ENCODE measurements around the gene RPL18A. TPM values are rescaled to one million over a fixed set of nuclear protein-coding genes. Genes with fewer than 3 reads are reported as not detected.

The RPL18A gene
- total and polyA plus RNA-seq, 2 of the 13 experiments (the other 11 are each of a cell fraction or from before 2014, with no cell fraction given): 1,471 to 2,004 TPM

DNA sequence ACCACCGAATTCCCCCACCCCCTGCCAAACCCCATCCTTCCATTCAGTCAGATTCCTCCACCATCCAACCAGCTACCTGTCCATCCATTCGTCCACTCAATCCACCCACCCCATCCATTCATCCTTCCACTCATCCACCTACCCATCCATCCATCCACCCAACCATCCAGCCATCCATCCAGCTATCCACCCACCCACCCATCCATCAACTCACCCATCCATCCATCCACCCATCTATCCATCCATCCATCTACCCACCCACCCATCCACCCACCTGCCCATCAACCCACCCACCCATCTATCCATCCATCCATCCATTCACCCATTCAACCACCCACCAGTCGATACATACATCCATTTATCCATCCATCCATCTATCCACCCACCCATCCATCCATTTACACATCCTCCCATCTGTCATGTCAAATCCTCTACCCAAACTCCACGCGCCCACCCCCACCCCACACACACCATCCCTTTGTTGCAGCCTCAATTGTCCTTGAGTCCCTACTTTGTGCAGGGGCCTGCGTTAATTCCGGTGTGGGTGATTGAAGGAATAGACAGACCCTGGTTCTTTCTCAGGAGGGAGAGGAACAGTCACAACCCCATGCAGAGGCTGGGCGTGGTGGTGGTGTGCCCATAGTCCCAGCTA is 6.7 kb downstream of the RPL18A start:
- no TSS peak for BruUV-seq (replicated peaks)
- H3K4me2 ChIP-seq (ENCODE audit: low read depth, low read length): no peak overlapping the region

More for the DNA sequence above, 6.7 kb downstream of the RPL18A start:
- ATAC-seq: no peak; the same call in 1 of the 3 replicates
- ChIA-PET POLR2A (interaction anchor here (2.4 kb wide), 1 partner anchor 66 kb away, joined by 8 read pairs; the partner anchor contains the start of gene CCDC124), CTCF (ENCODE audit: low intra/inter-chr PET ratio, low total read pairs) (no interaction called here)
- Histone ChIP-seq H3K4me1 (ENCODE audit: insufficient read depth, low read length) (peaks cover 51% of the 10 kb centered on the region), H3K9ac (ENCODE audit: insufficient read depth, low read depth, low read length) (no peak overlapping the region), H3K79me2 (ENCODE audit: insufficient read depth, low read length) (peaks cover 10% of the 10 kb centered on the region), H3K9me3 (ENCODE audit: low read length) (no peaks in the 10 kb centered on the region), H3K36me3 (replicated peaks in 1 of 2; ENCODE audit: control insufficient read depth in 1 of 2, insufficient read depth in 2 of 2, low read length in 2 of 2) (peaks cover 12 to 32% of the 10 kb centered on the region in 2 experiments), H2AFZ (ENCODE audit: low read length) (no peak overlapping the region), H3K27me3 (ENCODE audit: control insufficient read depth in 1 of 2, insufficient read depth in 2 of 2, low read length in 2 of 2) (peaks cover 2 to 15% of the 10 kb centered on the region in 2 experiments; a peak in 3 of 5 replicates), H3K4me3 (replicated peaks in 1 of 3; ENCODE audit: insufficient read depth in 1 of 3, low read depth in 2 of 3, low read length in 3 of 3) (no peak overlapping the region), H4K20me1 (ENCODE audit: insufficient read depth, low read length) (peaks cover 38% of the 10 kb centered on the region), H3K27ac (ENCODE audit: extremely low read length, insufficient read depth, low read length) (no peak overlapping the region)
- TF ChIP-seq SNAI1 (CRISPR knock-in tag; IDR thresholded peaks at IDR 0.05; ENCODE audit: borderline replicate concordance): no peak
- no peak for TF ChIP-seq NBN (conservative IDR thresholded peaks at IDR 0.05)
- TF ChIP-seq, protein P1, sequence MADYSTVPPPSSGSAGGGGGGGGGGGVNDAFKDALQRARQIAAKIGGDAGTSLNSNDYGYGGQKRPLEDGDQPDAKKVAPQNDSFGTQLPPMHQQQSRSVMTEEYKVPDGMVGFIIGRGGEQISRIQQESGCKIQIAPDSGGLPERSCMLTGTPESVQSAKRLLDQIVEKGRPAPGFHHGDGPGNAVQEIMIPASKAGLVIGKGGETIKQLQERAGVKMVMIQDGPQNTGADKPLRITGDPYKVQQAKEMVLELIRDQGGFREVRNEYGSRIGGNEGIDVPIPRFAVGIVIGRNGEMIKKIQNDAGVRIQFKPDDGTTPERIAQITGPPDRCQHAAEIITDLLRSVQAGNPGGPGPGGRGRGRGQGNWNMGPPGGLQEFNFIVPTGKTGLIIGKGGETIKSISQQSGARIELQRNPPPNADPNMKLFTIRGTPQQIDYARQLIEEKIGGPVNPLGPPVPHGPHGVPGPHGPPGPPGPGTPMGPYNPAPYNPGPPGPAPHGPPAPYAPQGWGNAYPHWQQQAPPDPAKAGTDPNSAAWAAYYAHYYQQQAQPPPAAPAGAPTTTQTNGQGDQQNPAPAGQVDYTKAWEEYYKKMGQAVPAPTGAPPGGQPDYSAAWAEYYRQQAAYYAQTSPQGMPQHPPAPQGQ (CRISPR knock-in tag; IDR thresholded peaks at IDR 0.05; ENCODE audit: borderline replicate concordance): no peak
- TF ChIP-seq HDAC6 (IDR thresholded peaks at IDR 0.05; ENCODE audit: low read depth, low read length): no peak
- TF ChIP-seq GTF2F1 (IDR thresholded peaks at IDR 0.05; ENCODE audit: low read length): no peak
- TF ChIP-seq, protein P2, sequence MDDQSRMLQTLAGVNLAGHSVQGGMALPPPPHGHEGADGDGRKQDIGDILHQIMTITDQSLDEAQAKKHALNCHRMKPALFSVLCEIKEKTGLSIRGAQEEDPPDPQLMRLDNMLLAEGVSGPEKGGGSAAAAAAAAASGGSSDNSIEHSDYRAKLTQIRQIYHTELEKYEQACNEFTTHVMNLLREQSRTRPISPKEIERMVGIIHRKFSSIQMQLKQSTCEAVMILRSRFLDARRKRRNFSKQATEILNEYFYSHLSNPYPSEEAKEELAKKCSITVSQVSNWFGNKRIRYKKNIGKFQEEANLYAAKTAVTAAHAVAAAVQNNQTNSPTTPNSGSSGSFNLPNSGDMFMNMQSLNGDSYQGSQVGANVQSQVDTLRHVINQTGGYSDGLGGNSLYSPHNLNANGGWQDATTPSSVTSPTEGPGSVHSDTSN (CRISPR knock-in tag; IDR thresholded peaks at IDR 0.05; ENCODE audit: borderline replicate concordance): no peak
- TF ChIP-seq, protein P3, sequence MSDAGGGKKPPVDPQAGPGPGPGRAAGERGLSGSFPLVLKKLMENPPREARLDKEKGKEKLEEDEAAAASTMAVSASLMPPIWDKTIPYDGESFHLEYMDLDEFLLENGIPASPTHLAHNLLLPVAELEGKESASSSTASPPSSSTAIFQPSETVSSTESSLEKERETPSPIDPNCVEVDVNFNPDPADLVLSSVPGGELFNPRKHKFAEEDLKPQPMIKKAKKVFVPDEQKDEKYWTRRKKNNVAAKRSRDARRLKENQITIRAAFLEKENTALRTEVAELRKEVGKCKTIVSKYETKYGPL (CRISPR knock-in tag; IDR thresholded peaks at IDR 0.05): no peak
- no peak for TF ChIP-seq ZNF230 (CRISPR knock-in tag; IDR thresholded peaks at IDR 0.05)
- TF ChIP-seq TMF1 (CRISPR knock-in tag; IDR thresholded peaks at IDR 0.05; ENCODE audit: low read depth): no peak
- no peak for TF ChIP-seq ZNF772 (CRISPR knock-in tag; IDR thresholded peaks at IDR 0.05)
- TF ChIP-seq TBX3 (IDR thresholded peaks at IDR 0.05; ENCODE audit: borderline replicate concordance): no peak
- no peak for TF ChIP-seq ZFP36L2 (CRISPR knock-in tag; IDR thresholded peaks at IDR 0.05)
- WGBS (ENCODE audit: low lambda C conversion rate): 76% methylated on average over 8 of the region's 8 CpGs
- intact Hi-C loops (cut with micrococcal nuclease; ENCODE audit: unreplicated experiment): no loop called here
- DNase-seq (ENCODE audit: low spot score): no peak
- in situ Hi-C loops (cut with HindIII; ENCODE audit: extremely low pct_ligation_motif_present, low pct_unique_long_range_greater_than_20kb): loop anchor here (5.0 kb wide), 2 partner anchors 66 to 126 kb away; partner anchors contain the start of gene CCDC124
- no peak for FAIRE-seq

All from HepG2 (cell line).